Inferior parietal cortex (tissue), 1 donor: Measurements from ENCODE around the gene CRYBG1.

Experiments
- DNase-seq: peaks from one replicate; pipeline ENCODE4 v3.0.0-alpha.2; 2016; ENCODE audit errors: extremely low spot score

CRYBG1 gene, protein sequence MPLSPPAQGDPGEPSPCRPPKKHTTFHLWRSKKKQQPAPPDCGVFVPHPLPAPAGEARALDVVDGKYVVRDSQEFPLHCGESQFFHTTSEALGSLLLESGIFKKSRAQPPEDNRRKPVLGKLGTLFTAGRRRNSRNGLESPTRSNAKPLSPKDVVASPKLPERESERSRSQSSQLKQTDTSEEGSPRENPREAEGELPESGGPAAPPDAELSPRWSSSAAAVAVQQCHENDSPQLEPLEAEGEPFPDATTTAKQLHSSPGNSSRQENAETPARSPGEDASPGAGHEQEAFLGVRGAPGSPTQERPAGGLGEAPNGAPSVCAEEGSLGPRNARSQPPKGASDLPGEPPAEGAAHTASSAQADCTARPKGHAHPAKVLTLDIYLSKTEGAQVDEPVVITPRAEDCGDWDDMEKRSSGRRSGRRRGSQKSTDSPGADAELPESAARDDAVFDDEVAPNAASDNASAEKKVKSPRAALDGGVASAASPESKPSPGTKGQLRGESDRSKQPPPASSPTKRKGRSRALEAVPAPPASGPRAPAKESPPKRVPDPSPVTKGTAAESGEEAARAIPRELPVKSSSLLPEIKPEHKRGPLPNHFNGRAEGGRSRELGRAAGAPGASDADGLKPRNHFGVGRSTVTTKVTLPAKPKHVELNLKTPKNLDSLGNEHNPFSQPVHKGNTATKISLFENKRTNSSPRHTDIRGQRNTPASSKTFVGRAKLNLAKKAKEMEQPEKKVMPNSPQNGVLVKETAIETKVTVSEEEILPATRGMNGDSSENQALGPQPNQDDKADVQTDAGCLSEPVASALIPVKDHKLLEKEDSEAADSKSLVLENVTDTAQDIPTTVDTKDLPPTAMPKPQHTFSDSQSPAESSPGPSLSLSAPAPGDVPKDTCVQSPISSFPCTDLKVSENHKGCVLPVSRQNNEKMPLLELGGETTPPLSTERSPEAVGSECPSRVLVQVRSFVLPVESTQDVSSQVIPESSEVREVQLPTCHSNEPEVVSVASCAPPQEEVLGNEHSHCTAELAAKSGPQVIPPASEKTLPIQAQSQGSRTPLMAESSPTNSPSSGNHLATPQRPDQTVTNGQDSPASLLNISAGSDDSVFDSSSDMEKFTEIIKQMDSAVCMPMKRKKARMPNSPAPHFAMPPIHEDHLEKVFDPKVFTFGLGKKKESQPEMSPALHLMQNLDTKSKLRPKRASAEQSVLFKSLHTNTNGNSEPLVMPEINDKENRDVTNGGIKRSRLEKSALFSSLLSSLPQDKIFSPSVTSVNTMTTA (N-terminal part only)

DNA sequence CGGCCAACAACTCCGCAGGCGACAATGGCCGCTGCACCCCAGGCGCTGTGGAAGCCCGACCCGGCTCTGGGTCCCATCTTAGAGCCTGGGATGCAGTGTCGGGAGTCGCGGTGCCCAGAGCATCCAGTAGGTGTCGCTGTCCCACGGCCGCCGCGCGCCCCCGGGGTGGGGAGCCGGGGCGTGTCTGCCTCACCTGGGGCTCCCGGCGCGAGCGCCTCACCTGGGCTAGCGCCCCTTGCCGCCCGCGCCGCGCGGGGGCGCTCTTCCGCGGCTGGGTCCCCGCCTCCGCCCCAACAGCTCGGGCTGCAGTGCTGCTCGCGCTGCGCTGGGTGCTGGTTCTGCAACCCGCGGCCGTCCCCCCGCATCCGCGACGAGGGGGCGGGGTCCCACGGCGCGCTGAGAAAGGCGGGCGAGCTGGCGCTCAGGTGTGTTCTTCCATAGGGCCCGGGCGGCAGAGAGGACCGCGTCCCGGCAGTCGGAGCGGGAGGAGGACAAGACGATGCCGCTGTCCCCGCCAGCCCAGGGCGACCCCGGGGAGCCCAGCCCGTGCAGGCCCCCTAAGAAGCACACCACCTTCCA is at the start of gene CRYBG1:
CRYBG1 (plus strand) TSS at position 308 of the 579 bp plus-strand sequence; CDS start at position 500, 192 bp downstream.
- no peak for DNase-seq

DNA sequence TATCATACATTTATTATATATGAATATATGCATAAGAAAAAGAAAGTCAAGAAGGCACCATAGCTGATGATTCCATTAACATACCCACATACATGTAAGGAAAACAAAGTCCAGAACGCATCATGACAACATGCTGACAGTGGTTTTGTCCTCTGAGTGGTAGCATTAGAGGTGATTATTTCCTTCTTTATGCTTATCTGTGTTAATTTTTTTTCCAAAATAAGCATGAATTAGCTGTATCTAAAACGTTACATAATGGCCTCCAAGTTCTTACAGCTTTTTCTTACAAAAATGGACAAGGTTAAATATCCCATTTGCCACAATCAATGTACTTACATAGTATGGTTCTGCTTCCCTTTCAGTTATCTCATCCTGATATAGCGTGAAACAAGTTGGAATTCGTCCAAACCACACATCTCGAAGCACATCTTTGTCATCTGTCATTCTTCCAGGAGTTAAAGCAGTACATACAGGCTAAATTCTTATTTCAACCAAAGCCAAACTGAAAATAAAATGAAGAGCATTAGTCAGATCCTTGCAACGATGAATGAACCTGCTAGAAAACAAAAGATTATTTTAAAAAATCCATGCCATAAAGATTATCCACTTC is 44.6 kb upstream of the CRYBG1 start:
- no peak for DNase-seq

DNA sequence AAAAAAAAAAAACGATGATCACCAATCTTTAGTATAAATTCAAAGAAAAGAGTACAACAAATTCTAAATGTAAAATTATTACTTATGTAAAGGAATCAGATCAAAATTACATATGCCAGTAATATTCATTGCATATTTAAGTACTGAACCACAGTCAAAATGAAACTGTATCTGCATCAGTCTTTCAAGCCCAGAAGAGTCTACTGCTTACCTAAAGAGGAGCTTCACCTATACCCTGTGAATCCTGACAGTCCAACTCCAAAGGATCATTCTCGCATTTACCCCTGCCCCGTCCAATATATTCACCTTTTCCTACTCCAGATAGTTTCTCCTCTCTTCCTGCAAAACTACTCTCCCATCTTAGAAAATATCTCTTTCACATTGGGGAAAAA is 44.1 kb upstream of the CRYBG1 start:
- no peak for DNase-seq

DNA sequence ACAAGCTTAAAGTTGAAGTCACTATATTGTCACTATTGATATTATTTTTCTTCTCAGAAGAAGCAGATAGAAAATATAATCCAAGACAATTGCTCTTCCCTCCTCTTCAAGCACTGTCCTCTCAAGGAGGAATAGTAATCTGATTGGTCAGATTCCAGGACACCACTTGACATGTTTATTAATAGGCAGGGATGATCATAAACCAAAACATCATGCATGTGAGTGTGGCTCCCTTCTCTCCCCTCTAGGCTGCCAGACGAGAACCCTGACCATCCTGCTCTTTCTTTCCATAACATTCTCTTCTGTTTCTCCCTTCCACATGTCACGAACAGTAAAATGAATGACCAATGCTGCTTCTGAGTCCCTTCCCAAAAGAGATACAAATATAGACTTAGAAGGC is 42.5 kb upstream of the CRYBG1 start:
- no peak for DNase-seq

DNA sequence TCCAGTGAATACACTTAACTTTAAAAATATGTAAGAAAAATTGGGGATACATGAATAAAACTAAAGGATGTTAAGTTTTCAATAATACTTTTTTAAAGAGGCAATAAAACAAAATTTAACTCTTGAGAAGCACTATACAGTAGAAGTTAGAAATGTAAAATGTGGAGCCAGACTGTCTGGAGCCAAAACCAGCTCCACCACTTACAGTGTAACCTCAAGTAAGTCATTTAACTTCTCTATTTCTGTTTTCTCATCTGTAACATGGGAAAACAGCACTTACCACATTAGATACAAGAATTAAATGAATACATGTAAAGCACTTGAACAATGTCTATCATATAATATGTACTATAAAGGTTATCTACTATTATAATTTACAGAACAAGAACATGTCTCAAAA is 41.7 kb upstream of the CRYBG1 start:
- DNase-seq, result no peak

DNA sequence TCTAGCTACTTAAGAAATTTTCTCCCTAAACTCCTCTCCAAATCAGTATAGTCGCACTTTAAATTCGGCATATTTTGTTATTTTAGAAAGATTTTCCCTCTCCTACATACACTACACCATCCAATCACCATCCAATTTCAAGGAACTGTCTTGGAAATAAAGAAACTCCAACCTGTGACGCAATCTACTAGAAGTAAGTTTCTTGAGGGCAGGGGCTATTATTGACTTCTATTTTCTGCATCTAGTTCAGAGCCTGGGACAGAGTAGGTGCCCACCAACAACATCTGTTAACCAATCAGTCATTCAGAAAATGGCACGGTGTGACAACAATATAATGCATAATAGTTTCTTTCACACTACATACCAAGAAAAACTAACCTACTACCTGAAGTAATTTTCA is 38.6 kb upstream of the CRYBG1 start:
- no peak for DNase-seq

DNA sequence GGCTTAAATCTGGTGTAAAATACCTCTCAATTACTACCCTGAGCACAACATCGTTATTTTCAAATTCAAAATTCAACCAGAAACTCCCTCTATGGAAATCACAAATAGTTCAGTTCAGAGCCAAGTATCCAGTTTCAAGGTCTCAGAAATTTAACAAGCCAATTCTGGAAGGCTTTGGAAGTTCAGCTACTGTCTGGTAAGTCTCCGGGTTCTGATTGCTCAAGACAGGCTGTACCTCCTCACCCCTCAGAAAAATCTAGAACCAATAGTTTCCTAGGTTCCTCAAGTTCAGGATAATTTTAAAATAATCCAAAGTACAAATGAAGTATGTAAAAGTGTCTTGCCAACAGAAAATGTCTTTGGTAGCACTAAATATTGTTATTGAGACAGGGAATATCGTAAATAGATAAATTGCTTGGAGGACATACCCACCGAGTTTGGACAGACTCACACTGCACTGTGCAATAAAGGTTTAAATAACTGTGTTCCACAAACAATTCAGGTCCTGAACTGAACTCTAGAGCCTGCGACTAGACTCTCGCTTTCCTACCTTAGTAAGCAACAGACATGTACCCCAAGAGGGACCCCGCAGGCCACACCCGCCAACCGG is 35.7 kb upstream of the CRYBG1 start:
- DNase-seq, result peak; percentile 6

DNA sequence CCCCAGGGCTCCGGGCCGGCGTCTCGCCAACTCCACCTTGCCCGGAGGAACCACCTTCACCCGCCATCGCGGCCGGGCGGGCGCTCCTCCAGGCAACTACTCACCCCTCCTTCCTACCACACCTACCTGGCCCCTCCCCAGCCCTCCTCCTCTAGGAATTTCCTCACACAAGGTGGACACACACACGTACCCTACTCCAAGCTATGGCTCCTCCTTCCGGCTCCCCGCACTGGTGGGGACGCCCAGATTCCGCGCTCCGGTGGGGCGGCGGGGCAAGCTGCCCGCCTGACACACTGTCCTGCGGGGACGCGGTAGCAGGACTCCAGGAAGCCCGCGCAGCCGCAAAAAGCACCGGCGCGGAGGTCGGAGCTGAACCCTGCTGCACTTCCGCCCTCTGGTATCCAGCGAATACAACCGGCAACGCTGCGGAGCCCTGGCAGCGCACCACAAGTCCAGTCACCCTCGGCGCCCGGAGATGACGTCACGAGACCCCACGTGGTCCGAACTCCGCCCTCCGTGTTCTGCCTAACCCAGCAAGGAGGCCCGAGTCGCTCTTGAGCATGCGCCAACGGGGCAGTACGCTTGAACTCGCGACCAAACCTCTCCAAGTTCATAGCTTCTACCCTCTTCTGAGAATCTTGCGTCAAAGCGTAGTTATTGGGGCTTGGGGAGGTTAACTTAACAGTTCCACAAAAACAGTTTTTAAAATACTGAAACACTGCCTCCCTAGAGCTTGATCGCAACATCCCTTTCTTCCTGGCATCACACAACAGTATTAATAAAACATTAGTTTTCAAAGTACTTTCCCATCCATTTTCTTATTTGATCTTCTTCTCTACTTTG is 35.0 kb upstream of the CRYBG1 start, which contains the start of gene ATG5:
ATG5 (minus strand) TSS at position 425 of the 843 bp plus-strand sequence. CDS start 9,552 bp downstream, outside the sequence.
- DNase-seq, result peak; percentile 99

DNA sequence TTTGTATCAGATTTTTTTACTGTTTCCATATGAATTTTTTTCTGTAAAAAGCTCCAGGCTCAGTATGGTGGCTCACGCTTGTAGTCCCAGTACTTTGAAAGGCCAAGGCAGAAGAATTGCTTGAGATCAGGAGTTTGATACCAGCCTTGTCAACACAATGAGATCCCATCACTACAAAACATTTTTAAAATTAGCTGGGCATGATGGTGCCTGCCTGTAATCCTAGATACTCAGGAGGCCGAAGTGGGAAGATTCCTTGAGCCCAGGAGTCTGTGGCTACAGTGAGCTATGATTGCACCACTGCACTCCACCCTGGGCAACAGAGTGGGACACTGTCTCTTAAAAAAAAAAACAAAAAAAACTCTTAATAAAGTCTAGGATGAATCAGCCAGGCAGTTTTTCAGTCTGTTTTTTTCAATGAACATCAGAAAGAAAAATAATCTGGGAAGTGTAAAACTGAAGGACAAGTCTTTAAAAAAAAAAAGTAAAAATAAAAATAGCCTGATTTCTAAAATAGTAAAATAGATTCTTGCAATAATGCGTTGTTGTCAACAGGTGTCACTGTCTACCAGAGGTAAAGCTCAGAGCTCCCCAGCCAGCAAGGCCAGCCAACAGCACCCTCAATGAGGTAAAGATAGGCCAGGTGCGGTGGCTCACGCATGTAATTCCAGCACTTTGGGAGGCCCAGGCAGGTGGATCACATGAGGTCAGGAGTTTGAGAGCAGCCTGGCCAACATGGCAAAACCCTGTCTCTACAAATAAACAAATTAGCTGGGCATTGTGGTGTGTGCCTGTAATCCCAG is 25.7 kb upstream of the CRYBG1 start:
- no peak for DNase-seq

DNA sequence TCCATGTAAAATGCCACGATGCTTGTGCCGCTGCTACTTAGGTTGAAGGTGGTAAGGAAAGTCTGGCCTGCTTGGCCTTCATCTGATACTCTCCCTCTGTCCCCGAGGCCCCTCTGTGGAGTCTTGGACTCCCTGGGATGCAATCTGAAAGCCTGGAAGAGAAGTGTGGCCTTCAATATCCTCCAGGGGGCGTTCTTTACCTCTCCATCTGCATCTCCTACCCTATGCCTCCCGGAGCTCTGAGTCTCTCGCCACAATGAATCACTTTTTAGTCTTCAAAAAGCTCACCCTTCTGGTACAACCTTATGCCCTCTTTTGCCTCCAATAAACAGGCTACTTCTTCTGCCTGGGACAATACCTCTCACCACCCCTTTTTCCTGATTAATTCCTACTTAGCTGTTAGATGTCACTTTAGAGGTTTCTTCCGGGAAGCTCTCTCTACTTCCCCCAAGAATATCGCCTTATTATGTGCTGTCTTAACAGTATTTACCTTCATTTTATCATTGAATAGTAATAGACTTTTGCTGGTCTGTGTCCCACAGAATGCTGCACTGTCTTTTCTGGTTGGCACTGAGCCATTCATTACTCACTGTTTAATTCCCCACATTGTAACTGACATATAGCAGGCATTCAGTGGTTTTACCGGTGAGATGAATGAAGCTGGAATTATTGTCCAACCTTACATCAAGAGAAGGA is 21.0 kb upstream of the CRYBG1 start:
- DNase-seq, result peak; percentile 80

DNA sequence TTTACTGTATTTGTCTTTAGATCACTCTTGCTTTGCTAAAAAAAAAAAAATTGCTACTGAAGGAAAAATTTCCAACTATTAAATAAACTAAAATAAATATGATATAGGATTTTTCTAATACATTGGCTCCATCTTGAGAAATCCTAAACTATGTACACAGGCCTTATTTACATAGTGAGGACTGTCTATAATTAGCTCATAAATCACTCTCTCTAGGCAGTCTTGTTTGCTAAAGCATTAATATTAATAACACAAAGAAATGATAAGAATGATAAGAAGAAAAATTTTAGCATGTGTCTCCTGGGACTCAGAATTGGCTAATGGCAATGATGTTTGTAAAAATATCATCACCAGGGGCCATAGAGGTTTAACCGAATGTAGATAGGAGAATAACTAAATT is 13.3 kb upstream of the CRYBG1 start:
- no peak for DNase-seq

DNA sequence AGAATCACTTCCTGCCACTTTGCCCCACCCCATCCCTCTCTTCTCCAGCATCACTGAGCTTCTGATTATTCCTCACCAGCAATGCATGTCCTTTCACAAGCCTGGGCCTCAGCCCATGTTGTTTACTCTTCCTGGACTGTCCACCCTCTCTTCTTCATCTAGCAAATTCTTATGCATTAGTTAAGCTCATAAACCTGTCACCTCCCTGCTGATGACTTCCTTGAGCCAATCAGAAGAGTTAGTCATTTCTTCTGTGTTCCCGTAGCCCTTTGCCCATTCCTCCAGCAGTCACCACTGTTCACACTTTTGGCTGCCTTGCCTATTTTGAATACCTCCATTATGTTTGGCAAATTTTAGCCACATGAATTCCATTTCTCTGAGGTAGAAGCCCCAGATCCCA is 4.1 kb upstream of the CRYBG1 start:
- DNase-seq, result no peak

DNA sequence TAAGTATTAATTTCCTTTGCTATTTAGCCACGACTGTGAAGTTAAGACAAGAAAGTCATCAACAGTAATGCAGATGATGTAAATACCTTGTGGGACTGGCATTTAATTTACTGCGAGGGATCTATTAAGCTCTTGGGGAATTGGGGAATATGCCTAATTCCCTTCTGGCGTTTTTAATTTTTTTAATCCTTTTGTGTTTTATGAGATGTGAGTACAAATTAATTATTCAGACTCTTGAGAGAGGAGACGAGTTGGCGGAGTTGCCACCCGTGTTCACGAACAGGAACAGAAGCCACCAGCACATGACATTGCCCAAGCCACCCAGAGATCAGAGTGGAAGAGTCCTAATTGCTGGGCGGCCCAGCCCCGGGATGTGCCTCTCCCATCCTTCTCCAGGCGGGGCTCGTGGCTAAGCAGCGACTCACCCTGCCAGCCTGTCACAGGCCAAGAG is 533 bp upstream of the CRYBG1 start:
- DNase-seq, result no peak

DNA sequence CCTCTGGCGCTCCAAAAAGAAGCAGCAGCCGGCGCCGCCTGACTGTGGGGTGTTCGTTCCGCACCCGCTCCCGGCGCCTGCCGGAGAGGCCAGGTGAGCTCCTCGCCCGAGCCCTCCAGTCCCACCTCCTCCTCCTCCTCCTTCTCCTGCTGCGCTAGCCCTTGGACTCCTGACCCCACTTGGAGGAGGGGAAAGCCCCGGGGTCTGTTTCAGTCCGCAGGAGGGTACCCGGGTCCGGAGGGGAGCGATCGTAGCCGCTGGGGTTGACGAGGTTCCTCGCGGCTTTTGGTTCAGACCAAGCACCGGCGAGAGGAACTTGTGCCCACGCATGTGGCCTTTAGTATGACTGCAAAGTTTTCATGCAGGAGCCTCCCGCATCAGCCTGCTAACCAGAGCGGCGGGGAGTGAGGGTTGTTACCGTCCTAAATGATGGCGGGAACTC is 493 bp downstream of the CRYBG1 start:
- DNase-seq, result no peak

DNA sequence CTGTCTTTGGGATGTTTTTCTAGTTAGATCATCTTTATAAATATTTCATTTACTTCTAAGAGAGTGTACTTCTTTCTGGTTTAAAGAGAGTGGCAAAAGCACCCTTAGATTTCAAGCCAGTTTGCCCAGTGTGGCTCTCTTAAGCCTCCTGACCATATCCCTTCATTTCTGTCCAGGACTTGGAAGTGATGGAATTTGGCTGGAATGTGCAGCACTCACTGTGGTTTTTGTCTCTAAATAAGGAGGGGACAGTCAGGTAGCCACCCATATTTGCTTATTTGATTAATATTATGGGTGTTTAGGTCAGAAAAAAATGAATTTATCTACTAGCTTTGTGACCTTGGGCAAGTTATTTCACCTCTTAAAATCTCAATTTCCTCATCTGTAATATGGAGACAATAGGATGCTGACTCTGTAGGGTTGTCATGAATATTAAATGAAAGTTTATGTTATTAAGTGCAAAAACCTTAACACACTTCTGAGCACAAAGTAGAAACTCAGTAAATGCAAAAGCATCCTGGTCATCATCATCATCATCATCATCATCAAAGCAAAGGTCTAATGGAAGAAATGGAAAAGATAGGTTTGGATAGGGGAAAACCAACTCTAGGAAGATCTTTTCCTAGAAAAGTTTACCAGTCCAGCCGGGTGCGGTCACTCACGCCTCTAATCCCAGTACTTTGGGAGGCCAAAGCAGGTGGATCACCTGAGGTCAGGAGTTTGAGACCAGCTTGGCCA is 3.1 kb downstream of the CRYBG1 start:
- DNase-seq, result no peak

DNA sequence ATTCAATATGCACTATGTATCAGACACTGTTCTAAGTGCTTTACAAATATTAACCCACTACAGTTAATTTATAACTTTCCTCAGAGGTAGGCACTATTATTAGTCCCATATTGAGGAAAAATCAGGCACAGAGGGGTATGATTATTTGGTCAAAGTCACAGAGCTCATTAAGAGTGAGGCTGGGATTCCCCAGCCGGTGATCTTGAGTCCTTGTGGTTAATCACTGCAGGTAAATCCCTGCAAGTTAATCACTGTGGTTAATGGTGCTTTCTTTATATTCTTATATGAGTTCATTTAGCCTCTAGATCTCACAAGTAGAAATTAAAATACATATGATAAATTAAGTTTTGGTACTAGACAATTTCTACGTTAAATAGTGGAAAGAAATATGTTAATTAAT is 9.2 kb downstream of the CRYBG1 start:
- no peak for DNase-seq

DNA sequence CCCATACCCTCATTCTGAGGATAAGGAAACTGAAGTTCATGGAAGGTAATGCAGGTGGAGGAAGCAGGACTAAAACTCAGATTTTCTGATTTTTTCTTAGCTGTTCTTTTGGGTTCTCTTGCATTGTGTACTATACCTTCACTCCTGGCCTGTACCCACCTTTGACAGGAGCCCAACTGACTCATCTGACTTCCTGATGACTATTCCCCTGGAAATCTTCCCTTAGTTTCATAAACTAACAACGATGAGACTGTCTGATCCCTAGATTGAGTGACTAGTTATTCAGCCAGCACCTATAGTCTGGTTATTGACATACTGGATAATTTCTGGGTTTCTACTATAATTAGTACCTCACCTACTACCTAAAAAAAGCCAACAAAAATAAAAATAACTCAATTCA is 10.1 kb downstream of the CRYBG1 start:
- no peak for DNase-seq
